D721Med (cell line): ENCODE data around the gene EPB41L3.

Experiments
- DNase-seq: peaks from one replicate; pipeline ENCODE4 v3.0.0; 2011; ENCODE audit warnings: low spot score; ENCODE audit not compliant: insufficient read length
- FAIRE-seq: peaks from 2 replicates; lab custom pipeline; 2011; peaks lifted over from hg19 to GRCh38; lab: Jason Lieb, UNC
- TF ChIP-seq, protein P1 (sequence below): IDR thresholded peaks from 2 replicates; pipeline ENCODE4 v1.5.1; 2012; ENCODE audit warnings: mild to moderate bottlenecking, control low read depth; ENCODE audit not compliant: insufficient read depth; ENCODE audit errors: missing control alignments

Gene EPB41L3

DNA sequence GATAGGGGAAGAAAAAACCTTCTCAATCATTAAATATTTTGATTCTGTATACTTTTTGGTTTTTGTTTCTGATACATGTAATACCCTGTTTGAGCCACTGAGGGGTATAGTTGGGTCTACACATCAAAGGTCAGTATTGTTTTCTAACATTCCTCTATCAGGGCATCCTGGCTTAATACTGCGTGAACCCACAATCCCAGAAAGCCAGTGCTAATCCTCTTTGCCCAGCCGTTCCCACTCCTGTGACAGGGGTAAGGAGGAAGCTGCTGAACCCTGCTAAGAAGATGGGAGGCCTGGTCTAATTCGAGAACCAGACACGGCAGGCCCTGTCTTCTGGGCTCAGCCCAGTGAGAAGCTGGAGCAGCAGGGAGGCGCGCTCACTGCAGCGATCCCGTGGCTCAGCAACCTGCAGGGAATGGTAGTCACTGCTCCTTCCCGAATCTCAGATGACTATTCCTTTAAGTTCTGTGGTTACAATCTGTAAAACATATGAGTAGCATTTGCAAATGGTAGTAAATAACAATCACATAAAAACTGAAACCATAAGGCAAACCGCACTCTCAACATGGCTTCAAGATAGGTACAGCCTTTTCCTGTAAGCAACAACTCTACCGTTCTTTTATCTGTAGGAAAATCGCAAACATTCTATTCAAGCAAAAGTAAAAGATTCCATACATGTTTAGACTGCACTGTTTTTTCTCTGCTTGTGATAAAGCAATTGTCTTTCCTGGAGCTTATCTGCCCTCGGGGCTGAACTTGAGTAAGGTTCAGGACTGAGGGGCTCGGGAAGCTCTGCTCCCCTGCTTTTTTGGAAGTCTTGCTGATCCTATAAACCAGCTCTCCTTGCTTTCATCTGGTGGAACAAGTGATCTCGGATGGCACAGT lies 87.0 kb downstream of the EPB41L3 start:
- DNase-seq (peak; percentile 51), FAIRE-seq (peak; percentile 98)
- TF ChIP-seq, protein P1, sequence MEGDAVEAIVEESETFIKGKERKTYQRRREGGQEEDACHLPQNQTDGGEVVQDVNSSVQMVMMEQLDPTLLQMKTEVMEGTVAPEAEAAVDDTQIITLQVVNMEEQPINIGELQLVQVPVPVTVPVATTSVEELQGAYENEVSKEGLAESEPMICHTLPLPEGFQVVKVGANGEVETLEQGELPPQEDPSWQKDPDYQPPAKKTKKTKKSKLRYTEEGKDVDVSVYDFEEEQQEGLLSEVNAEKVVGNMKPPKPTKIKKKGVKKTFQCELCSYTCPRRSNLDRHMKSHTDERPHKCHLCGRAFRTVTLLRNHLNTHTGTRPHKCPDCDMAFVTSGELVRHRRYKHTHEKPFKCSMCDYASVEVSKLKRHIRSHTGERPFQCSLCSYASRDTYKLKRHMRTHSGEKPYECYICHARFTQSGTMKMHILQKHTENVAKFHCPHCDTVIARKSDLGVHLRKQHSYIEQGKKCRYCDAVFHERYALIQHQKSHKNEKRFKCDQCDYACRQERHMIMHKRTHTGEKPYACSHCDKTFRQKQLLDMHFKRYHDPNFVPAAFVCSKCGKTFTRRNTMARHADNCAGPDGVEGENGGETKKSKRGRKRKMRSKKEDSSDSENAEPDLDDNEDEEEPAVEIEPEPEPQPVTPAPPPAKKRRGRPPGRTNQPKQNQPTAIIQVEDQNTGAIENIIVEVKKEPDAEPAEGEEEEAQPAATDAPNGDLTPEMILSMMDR, result peak; percentile 49

DNA sequence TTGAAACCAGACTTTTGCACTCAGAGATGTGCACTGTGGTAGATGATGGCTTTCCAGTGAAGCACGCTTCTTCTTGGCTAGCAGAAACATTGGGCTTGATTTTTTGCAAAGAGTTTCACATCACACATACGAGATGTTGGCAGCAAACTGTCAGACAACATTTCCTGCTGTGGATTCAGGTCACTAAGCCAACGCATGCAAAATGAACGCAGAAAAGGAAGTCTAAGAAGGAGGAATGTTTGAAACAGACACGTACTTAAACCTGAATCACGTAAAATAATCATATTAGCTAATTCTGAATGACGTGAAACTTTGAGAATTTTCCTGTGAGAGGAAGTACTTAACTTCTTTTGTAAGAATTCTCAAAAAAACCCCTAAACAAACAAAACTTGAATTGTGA lies 88.1 kb downstream of the EPB41L3 start:
- DNase-seq (no peak), FAIRE-seq (no peak)
- TF ChIP-seq, protein P1, result no peak

DNA sequence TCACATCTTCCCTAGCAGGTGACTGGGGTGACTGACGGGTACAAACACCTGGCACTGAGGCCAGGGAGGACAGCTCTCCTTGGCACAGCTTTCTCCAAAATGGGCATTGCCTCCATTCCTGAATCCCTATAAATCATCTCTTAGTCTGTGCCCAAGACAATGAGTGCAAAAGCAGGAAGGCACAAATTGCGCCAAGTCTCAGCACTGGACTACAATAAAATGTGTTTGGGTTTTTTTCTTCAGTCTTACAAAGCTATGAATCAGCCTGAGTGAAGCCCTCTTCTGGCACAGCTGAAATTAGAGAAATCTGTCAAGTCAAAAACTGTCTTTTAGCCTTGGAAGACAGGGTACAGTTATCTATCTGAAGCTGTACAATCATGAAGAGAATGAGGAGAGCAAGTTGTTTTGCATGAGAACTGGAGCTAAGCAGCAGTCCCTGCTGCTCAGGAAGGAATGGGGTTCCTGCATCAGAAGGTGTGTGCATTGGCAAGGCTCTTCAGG lies 90.8 kb downstream of the EPB41L3 start:
- FAIRE-seq, result no peak
- TF ChIP-seq, protein P1, result no peak

DNA sequence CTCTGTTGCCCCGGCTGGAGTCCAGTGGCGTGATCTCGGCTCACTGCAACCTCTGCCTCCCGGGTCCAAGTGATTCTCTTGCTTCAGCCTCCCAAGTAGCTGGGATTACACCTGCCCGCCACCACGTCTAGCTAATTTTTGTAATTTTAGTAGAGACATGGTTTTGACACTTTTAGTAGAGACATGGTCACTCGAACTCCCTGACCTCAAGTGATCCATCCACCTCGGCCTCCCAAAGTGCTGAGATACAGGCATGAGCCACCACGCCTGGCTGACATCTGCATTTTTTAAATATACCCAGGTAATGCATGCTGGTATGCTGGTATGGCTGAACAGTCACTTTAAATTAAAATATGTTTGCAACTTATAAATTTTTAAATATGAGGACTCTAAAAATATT lies 91.9 kb downstream of the EPB41L3 start:
- TF ChIP-seq, protein P1, result no peak
- no peak for FAIRE-seq
- DNase-seq, result no peak

More for the DNA sequence above, 90.8 kb downstream of the EPB41L3 start:
- no peak for DNase-seq

DNA sequence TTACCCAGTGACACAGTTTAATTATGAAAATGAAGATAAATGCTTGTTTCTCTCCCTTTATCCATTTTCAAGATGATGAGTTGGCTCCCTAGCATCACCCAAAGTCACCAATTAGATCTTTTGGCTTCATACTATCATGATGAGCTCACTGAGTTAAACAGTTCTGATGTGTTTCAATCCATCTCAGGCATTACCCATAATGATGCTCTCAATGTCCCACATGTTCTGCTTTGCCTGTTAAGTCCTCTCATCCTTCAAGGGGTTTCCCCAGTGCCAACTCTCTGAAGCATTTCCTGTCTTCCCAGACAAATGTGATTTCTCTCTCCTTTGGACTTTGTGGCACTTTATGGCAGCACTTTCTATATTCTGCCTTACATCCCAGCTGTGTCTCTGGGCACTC lies 92.6 kb downstream of the EPB41L3 start:
- TF ChIP-seq, protein P1, result no peak
- no peak for FAIRE-seq
- no peak for DNase-seq

DNA sequence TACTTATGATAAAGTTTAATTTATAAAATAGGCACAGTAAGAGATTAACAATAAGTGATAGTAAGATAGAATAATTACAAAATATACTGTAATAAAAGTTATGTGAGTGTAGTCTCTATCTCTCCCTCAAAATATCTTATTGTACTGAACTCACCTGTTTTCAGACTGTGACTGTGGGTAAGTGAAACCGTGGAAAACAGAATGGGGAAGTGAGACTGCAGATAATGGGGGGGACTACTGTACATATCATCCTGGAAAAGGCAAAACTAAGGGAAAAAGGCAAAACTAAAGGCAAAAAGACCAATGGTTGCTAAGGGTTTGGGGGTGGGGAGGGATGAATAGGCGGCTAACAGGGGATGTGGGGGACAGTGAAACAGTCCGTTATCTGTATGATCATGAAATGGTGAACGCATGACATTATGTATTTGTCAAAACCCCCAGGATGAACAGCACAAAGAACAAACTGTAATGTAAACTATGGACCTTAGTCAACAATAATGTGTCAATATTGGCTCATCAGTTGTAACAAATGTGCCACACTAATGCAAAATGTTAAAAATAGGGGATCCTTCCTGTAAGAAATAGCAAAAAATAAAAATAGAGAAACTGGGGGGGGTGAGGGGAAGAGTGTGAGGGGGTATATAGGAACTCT lies 93.8 kb downstream of the EPB41L3 start:
- no peak for DNase-seq
- TF ChIP-seq, protein P1, result no peak
- no peak for FAIRE-seq
